ENCODE measurements around the gene NAV3. TPM values are rescaled to one million over a fixed set of nuclear protein-coding genes. Genes with fewer than 3 reads are reported as not detected.

NAV3 gene
- total and polyA plus RNA-seq, 2 experiments from 2014 or later, result 4.0 to 12.0 TPM

DNA sequence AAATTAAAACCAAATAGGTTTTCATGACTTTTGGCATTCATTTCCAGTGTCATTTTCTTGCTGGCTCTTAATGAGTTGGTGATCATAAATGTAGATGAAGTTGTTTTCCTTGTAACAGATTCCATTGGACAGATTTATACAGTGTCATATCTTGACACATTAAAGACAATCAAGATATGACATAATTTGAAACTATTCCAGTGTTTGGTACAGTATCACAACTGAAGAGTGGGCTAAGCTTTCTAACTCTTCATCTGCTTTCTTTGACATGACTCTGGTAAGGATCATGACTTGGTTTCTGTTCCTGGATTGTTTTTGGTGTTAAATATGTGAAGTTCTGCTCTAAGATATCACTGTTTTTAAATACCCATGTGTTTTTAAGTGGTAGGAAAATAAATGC is 289.6 kb downstream of the NAV3 start (continued):
- TF ChIP-seq, protein P1, sequence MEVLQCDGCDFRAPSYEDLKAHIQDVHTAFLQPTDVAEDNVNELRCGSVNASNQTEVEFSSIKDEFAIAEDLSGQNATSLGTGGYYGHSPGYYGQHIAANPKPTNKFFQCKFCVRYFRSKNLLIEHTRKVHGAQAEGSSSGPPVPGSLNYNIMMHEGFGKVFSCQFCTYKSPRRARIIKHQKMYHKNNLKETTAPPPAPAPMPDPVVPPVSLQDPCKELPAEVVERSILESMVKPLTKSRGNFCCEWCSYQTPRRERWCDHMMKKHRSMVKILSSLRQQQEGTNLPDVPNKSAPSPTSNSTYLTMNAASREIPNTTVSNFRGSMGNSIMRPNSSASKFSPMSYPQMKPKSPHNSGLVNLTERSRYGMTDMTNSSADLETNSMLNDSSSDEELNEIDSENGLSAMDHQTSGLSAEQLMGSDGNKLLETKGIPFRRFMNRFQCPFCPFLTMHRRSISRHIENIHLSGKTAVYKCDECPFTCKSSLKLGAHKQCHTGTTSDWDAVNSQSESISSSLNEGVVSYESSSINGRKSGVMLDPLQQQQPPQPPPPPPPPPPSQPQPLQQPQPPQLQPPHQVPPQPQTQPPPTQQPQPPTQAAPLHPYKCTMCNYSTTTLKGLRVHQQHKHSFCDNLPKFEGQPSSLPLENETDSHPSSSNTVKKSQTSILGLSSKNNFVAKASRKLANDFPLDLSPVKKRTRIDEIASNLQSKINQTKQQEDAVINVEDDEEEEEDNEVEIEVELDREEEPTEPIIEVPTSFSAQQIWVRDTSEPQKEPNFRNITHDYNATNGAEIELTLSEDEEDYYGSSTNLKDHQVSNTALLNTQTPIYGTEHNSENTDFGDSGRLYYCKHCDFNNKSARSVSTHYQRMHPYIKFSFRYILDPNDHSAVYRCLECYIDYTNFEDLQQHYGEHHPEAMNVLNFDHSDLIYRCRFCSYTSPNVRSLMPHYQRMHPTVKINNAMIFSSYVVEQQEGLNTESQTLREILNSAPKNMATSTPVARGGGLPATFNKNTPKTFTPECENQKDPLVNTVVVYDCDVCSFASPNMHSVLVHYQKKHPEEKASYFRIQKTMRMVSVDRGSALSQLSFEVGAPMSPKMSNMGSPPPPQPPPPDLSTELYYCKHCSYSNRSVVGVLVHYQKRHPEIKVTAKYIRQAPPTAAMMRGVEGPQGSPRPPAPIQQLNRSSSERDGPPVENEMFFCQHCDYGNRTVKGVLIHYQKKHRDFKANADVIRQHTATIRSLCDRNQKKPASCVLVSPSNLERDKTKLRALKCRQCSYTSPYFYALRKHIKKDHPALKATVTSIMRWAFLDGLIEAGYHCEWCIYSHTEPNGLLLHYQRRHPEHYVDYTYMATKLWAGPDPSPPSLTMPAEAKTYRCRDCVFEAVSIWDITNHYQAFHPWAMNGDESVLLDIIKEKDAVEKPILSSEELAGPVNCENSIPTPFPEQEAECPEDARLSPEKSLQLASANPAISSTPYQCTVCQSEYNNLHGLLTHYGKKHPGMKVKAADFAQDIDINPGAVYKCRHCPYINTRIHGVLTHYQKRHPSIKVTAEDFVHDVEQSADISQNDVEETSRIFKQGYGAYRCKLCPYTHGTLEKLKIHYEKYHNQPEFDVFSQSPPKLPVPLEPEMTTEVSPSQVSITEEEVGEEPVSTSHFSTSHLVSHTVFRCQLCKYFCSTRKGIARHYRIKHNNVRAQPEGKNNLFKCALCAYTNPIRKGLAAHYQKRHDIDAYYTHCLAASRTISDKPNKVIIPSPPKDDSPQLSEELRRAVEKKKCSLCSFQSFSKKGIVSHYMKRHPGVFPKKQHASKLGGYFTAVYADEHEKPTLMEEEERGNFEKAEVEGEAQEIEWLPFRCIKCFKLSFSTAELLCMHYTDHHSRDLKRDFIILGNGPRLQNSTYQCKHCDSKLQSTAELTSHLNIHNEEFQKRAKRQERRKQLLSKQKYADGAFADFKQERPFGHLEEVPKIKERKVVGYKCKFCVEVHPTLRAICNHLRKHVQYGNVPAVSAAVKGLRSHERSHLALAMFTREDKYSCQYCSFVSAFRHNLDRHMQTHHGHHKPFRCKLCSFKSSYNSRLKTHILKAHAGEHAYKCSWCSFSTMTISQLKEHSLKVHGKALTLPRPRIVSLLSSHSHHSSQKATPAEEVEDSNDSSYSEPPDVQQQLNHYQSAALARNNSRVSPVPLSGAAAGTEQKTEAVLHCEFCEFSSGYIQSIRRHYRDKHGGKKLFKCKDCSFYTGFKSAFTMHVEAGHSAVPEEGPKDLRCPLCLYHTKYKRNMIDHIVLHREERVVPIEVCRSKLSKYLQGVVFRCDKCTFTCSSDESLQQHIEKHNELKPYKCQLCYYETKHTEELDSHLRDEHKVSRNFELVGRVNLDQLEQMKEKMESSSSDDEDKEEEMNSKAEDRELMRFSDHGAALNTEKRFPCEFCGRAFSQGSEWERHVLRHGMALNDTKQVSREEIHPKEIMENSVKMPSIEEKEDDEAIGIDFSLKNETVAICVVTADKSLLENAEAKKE (CRISPR knock-in tag; IDR thresholded peaks at IDR 0.05), result no peak
- TF ChIP-seq EZH2phosphoT487 (IDR thresholded peaks at IDR 0.05; ENCODE audit: unreplicated experiment) (no peak), NANOG (IDR thresholded peaks at IDR 0.05; ENCODE audit: borderline replicate concordance) (no peak), ZNF114 (CRISPR knock-in tag; IDR thresholded peaks at IDR 0.05) (no peak), STAT1 (IDR thresholded peaks at IDR 0.05; ENCODE audit: unreplicated experiment) (no peak)

DNA sequence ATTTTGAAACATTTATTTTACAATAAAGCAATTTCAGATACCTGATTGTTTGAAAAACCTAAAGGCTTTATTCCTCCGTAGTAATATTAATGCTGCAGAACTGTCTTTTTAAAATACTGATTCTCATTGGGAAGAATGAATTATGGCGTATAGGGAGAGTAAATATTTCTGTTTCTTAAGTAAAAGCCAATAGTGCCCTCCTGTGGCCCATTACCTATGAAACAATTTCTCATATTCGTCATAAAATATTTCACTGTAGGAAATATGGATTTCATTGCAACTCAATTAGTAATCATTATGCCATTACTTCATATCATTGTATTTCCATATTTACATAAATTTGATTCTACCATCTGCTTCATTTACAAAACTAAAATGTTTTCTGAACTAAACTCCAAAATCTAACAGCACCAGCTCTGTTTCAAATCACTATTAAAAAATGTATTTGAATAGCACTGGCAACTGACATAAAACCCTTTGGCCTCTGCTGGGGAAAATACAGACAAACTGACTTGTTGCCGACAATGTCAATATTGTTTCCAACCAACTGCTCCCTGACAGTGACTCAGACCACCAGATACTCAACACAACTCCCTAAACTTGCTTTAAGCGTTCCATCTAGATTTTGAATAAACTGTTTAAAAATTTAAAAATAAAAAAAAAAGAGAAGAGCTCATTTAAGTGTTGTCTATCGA is 290.3 kb downstream of the NAV3 start:
- Histone ChIP-seq H3K27ac (ENCODE audit: low read depth) (no peak overlapping the region), H3K4me2 (no peak overlapping the region), H3K4me3 (no peak overlapping the region), H2AFZ (no peak overlapping the region), H3F3A (replicated peaks; ENCODE audit: low read depth) (no peaks in the 10 kb centered on the region), H3K4me1 (ENCODE audit: insufficient read depth) (no peaks in the 10 kb centered on the region), H4K20me1 (replicated peaks; ENCODE audit: insufficient read depth) (no peaks in the 10 kb centered on the region), H3K27me3 (ENCODE audit: insufficient read depth) (no peaks in the 10 kb centered on the region), H3K9me2 (ENCODE audit: insufficient read depth) (no peaks in the 10 kb centered on the region), H3K79me2 (replicated peaks; ENCODE audit: insufficient read depth) (no peaks in the 10 kb centered on the region), H3K36me3 (ENCODE audit: insufficient read depth) (no peaks in the 10 kb centered on the region)
- Mint-ChIP-seq H3K27me3 (ENCODE audit: insufficient read depth, low read depth, poor library complexity) (no peaks in the 10 kb centered on the region), H3K4me1 (peaks cover 5% of the 10 kb centered on the region; the same call in 2 of the 3 replicates), H3K4me3 (no peak overlapping the region), H3K9me3 (no peaks in the 10 kb centered on the region), H3K36me3 (ENCODE audit: low read depth) (no peaks in the 10 kb centered on the region), H3K27ac (no peak overlapping the region)
- TF ChIP-seq, protein P2, sequence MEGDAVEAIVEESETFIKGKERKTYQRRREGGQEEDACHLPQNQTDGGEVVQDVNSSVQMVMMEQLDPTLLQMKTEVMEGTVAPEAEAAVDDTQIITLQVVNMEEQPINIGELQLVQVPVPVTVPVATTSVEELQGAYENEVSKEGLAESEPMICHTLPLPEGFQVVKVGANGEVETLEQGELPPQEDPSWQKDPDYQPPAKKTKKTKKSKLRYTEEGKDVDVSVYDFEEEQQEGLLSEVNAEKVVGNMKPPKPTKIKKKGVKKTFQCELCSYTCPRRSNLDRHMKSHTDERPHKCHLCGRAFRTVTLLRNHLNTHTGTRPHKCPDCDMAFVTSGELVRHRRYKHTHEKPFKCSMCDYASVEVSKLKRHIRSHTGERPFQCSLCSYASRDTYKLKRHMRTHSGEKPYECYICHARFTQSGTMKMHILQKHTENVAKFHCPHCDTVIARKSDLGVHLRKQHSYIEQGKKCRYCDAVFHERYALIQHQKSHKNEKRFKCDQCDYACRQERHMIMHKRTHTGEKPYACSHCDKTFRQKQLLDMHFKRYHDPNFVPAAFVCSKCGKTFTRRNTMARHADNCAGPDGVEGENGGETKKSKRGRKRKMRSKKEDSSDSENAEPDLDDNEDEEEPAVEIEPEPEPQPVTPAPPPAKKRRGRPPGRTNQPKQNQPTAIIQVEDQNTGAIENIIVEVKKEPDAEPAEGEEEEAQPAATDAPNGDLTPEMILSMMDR (conservative IDR thresholded peaks at IDR 0.05; ENCODE audit: low read depth in 2 of 2), result peak; percentile 47 to 57; a peak in 3 of 4 replicates
- no peak for TF ChIP-seq CREB1 (CRISPR knock-in tag; IDR thresholded peaks at IDR 0.05; ENCODE audit: low read depth)
- ATAC-seq, result no peak
- DNase-seq (ENCODE audit: low spot score), result no peak
